Measurements from ENCODE around the gene FAM210A. TPM values are rescaled to one million over a fixed set of nuclear protein-coding genes. Genes with fewer than 3 reads are reported as not detected.
"Not testable (repeated sequence)": the region's sequence is repeated elsewhere in the genome, so short reads cannot be mapped to it uniquely, and the experiment has no call there.

Gene FAM210A, protein sequence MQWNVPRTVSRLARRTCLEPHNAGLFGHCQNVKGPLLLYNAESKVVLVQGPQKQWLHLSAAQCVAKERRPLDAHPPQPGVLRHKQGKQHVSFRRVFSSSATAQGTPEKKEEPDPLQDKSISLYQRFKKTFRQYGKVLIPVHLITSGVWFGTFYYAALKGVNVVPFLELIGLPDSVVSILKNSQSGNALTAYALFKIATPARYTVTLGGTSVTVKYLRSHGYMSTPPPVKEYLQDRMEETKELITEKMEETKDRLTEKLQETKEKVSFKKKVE
- total RNA-seq (10 to 100 TPM; 22.4 to 32.6 TPM), polyA plus RNA-seq (ENCODE audit: insufficient read length in 2 of 2) (10 to 100 TPM; 16.9 to 17.8 TPM)
- long read RNA-seq, donor 1, full-length matches to known transcripts: 3 of 3 reads
- long read RNA-seq, donor 1, partial matches to known transcripts: 0 of 3 reads
- long read RNA-seq, donor 1, other reads (novel, unspliced or antisense): 0 of 3 reads
- long read RNA-seq, donor 2, partial matches to known transcripts: 0 of 1 reads
- long read RNA-seq, donor 2, other reads (novel, unspliced or antisense): 0 of 1 reads
- long read RNA-seq, donor 3, full-length matches to known transcripts: 2 of 2 reads
- long read RNA-seq, donor 3, partial matches to known transcripts: 0 of 2 reads
- long read RNA-seq, donor 3, other reads (novel, unspliced or antisense): 0 of 2 reads
- long read RNA-seq, donor 4, full-length matches to known transcripts: 4 of 4 reads
- long read RNA-seq, donor 4, partial matches to known transcripts: 0 of 4 reads
- long read RNA-seq, donor 4, other reads (novel, unspliced or antisense): 0 of 4 reads

- Histone ChIP-seq H3K36me3 (ENCODE audit: control insufficient read depth, insufficient read depth, low read length) (peaks cover 2% of the 10 kb centered on the region), H3K4me1 (ENCODE audit: control insufficient read depth, insufficient read depth, low read length) (no peaks in the 10 kb centered on the region), H3K9me3 (ENCODE audit: control insufficient read depth, insufficient read depth, low read length) (no peaks in the 10 kb centered on the region), H3K27me3 (ENCODE audit: control insufficient read depth, insufficient read depth, low read length) (no peaks in the 10 kb centered on the region), H3K27ac (ENCODE audit: low read depth, low read length) (peak within 1 kb of the TSS; percentile 96), H3K4me3 (ENCODE audit: low read depth, low read length) (peak within 1 kb of the TSS; percentile 83)
- peak; percentile 89 to 99 (median 94) for DNase-seq (ENCODE audit: low read depth in 4 of 6, low spot score in 6 of 6)
- WGBS (ENCODE audit: insufficient coverage): under 1% methylated on average over 76 of the region's 76 CpGs
Measured at GRCh38 chr18:13726232-13726971, at the start of gene FAM210A, which contains the start of gene RNMT. Gene FAM210A (minus strand): TSS chr18:13726558. CDS start chr18:13682077, 44,481 bp downstream. Gene RNMT (plus strand): TSS chr18:13726673. CDS start chr18:13731518, 4,845 bp downstream.

DNA sequence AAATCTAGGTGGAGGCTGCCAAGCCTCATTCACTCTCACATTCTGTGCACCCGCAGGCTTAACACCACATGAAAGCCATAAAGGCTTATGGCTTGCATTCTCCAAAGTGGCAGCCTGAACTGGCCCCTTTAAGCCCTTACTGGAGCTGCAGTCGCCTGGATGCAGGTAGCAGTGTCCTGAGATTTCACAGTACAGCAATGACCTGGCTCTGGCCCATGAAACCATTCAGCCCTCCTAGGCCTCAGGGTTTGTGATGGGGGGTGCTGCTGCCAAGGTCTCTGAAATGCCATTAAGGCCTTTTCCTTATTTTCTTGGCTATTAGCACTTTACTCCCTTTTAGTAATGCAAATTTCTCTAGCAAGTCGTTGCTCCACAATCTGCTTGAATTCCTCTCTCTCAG lies 48.7 kb upstream of the FAM210A start:
- DNase-seq (ENCODE audit: low read depth in 4 of 6, low spot score in 6 of 6): no peak

DNA sequence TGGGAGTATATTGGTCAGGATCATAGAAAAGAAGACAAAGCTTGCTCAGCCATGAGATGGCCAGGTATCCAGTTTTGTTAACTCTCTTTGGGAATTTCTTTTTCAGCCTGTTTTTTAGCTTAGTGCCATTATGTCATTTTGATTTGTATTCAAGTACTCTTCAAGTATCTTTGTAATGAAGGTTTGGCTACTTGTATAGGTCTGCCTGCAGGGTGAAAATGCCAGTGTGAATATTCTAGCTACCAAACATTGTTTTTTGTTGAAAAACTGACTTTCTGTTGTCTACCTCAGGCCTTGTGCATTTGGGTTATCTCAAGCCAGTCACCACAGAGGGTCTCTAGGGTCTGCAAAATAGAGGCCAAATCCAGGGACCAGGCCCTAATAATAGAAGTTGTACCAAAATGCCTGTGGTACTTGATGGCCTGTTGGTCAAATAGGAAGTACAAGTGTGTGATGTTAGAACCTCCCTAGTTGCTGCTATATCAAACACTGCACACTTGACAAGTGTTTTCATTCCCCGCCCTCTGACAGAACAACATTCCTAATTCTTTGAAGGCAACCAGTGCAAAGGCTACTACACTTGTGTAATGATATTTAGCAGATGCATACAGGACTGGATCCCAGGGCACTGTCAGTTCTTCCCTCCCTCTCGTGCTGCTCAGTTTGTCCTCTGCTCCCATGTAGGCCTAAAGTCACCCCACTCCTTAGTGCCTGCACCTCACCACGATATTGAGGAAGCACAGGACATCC lies 36.5 kb upstream of the FAM210A start:
- H3K27me3 ChIP-seq (ENCODE audit: control insufficient read depth, insufficient read depth, low read length): no peaks in the 10 kb centered on the region
- no peaks in the 10 kb centered on the region for H3K9me3 ChIP-seq (ENCODE audit: control insufficient read depth, insufficient read depth, low read length)
- 95% methylated on average over 2 of the region's 3 CpGs for WGBS (ENCODE audit: insufficient coverage)
- no peaks in the 10 kb centered on the region for H3K4me1 ChIP-seq (ENCODE audit: control insufficient read depth, insufficient read depth, low read length)
- no peak overlapping the region for H3K4me3 ChIP-seq (ENCODE audit: low read depth, low read length)
- H3K27ac ChIP-seq (ENCODE audit: low read depth, low read length): no peak overlapping the region
- no peaks in the 10 kb centered on the region for H3K36me3 ChIP-seq (ENCODE audit: control insufficient read depth, insufficient read depth, low read length)
- DNase-seq (ENCODE audit: low read depth in 4 of 6, low spot score in 6 of 6): no peak

More for the DNA sequence above, 48.7 kb upstream of the FAM210A start:
- no peaks in the 10 kb centered on the region for H3K9me3 ChIP-seq (ENCODE audit: control insufficient read depth, insufficient read depth, low read length)
- 40% methylated on average over 2 of the region's 3 CpGs for WGBS (ENCODE audit: insufficient coverage)
- no peak overlapping the region for H3K4me3 ChIP-seq (ENCODE audit: low read depth, low read length)
- H3K4me1 ChIP-seq (ENCODE audit: control insufficient read depth, insufficient read depth, low read length): no peaks in the 10 kb centered on the region
- no peak overlapping the region for H3K27ac ChIP-seq (ENCODE audit: low read depth, low read length)
- no peaks in the 10 kb centered on the region for H3K27me3 ChIP-seq (ENCODE audit: control insufficient read depth, insufficient read depth, low read length)
- no peaks in the 10 kb centered on the region for H3K36me3 ChIP-seq (ENCODE audit: control insufficient read depth, insufficient read depth, low read length)

- Histone ChIP-seq H3K36me3 (ENCODE audit: control insufficient read depth, insufficient read depth, low read length) (peaks cover 5% of the 10 kb centered on the region), H3K27ac (ENCODE audit: low read depth, low read length) (no peak overlapping the region), H3K9me3 (ENCODE audit: control insufficient read depth, insufficient read depth, low read length) (no peaks in the 10 kb centered on the region), H3K4me3 (ENCODE audit: low read depth, low read length) (no peak overlapping the region), H3K27me3 (ENCODE audit: control insufficient read depth, insufficient read depth, low read length) (no peaks in the 10 kb centered on the region), H3K4me1 (ENCODE audit: control insufficient read depth, insufficient read depth, low read length) (no peaks in the 10 kb centered on the region)
- no peak for DNase-seq (ENCODE audit: low read depth in 4 of 6, low spot score in 6 of 6)
Measured at GRCh38 chr18:13760047-13760446, 33.7 kb upstream of the FAM210A start.

DNA sequence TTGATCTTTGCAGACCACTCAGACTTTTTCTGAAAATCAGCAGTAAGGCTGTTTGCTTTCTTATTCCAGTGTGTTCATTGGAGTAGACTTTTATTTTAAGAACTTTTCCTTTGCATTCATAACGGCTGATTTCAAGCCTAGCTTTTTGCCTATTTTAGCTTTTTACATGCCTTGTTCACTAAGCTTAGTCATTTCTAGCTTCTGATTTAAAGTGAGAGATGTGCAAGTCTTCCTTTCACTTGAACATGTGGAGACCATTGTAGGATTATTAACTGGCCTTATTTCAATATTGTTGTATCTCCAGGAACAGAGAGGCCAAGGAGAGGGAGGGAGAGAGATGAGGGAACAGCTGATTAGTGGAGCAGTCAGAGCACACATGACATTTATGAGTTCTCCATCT lies 32.3 kb upstream of the FAM210A start:
- no peak overlapping the region for H3K4me3 ChIP-seq (ENCODE audit: low read depth, low read length)
- WGBS (ENCODE audit: insufficient coverage): no CpG with 5 or more reads among the region's 1 CpG
- H3K4me1 ChIP-seq (ENCODE audit: control insufficient read depth, insufficient read depth, low read length): no peaks in the 10 kb centered on the region
- no peaks in the 10 kb centered on the region for H3K9me3 ChIP-seq (ENCODE audit: control insufficient read depth, insufficient read depth, low read length)
- no peak for DNase-seq (ENCODE audit: low read depth in 4 of 6, low spot score in 6 of 6)
- H3K36me3 ChIP-seq (ENCODE audit: control insufficient read depth, insufficient read depth, low read length): peaks cover 8% of the 10 kb centered on the region
- H3K27ac ChIP-seq (ENCODE audit: low read depth, low read length): no peak overlapping the region
- H3K27me3 ChIP-seq (ENCODE audit: control insufficient read depth, insufficient read depth, low read length): no peaks in the 10 kb centered on the region

GRCh38 chr18:13756671-13757070 lies 30.3 kb upstream of the FAM210A start:
- Histone ChIP-seq H3K9me3 (ENCODE audit: control insufficient read depth, insufficient read depth, low read length) (no peaks in the 10 kb centered on the region), H3K36me3 (ENCODE audit: control insufficient read depth, insufficient read depth, low read length) (peaks cover 15% of the 10 kb centered on the region), H3K4me3 (ENCODE audit: low read depth, low read length) (no peak overlapping the region), H3K27ac (ENCODE audit: low read depth, low read length) (no peak overlapping the region), H3K4me1 (ENCODE audit: control insufficient read depth, insufficient read depth, low read length) (no peaks in the 10 kb centered on the region), H3K27me3 (ENCODE audit: control insufficient read depth, insufficient read depth, low read length) (no peaks in the 10 kb centered on the region)
- DNase-seq (ENCODE audit: low read depth in 4 of 6, low spot score in 6 of 6): no peak

- H3K4me1 ChIP-seq (ENCODE audit: control insufficient read depth, insufficient read depth, low read length): no peaks in the 10 kb centered on the region
- H3K9me3 ChIP-seq (ENCODE audit: control insufficient read depth, insufficient read depth, low read length): no peaks in the 10 kb centered on the region
- DNase-seq (ENCODE audit: low read depth in 4 of 6, low spot score in 6 of 6): no peak
- WGBS (ENCODE audit: insufficient coverage): 100% methylated on average over 1 of the region's 2 CpGs
- peaks cover 15% of the 10 kb centered on the region for H3K36me3 ChIP-seq (ENCODE audit: control insufficient read depth, insufficient read depth, low read length)
- no peaks in the 10 kb centered on the region for H3K27me3 ChIP-seq (ENCODE audit: control insufficient read depth, insufficient read depth, low read length)
- H3K27ac ChIP-seq (ENCODE audit: low read depth, low read length): no peak overlapping the region
- no peak overlapping the region for H3K4me3 ChIP-seq (ENCODE audit: low read depth, low read length)
Measured at GRCh38 chr18:13756261-13756660, 29.9 kb upstream of the FAM210A start.

DNA sequence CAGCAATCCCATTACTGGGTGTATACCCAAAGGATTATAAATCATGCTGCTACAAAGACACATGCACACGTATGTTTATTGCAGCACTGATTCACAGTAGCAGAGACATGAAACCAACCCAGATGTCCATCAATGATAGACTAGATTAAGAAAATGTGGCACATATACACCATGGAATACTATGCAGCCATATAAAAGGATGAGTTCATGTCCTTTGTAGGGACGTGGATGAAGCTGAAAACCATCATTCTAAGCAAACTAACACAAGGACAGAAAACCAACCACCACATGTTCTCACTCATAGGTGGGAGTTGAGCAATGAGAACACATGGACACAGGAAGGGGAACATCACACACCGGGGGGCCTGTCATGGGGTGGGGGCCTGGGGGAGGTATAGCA lies 25.2 kb upstream of the FAM210A start:
- H3K27me3 ChIP-seq (ENCODE audit: control insufficient read depth, insufficient read depth, low read length); H3K4me1 ChIP-seq (ENCODE audit: control insufficient read depth, insufficient read depth, low read length); H3K4me3 ChIP-seq (ENCODE audit: low read depth, low read length); H3K9me3 ChIP-seq (ENCODE audit: control insufficient read depth, insufficient read depth, low read length); DNase-seq (ENCODE audit: low read depth in 4 of 6, low spot score in 6 of 6); H3K27ac ChIP-seq (ENCODE audit: low read depth, low read length): not testable (repeated sequence)
- peaks cover 39% of the 10 kb centered on the region for H3K36me3 ChIP-seq (ENCODE audit: control insufficient read depth, insufficient read depth, low read length)
- WGBS (ENCODE audit: insufficient coverage): 100% methylated on average over 1 of the region's 3 CpGs

DNA sequence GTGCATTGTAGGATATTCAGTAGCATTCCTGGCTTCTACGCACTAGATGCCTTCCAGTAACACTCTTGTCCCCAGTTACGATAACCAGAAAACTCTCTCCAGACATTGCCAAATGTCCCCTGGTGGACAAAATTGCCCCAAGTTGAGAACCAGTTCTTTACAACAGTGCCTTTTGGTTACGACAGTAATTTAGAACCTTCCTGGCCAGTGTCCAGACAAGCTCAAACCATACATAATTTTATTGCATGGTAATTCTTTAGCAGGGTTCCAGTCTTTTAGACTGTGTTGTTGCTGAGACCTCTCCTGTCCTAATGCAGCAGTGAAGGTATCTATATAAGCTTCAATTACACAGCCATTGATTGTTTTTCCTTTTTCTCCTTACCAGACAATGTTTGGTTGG lies 20.3 kb upstream of the FAM210A start:
- H3K36me3 ChIP-seq (ENCODE audit: control insufficient read depth, insufficient read depth, low read length): peaks cover 34% of the 10 kb centered on the region
- H3K9me3 ChIP-seq (ENCODE audit: control insufficient read depth, insufficient read depth, low read length): no peaks in the 10 kb centered on the region
- 94% methylated on average over 2 of the region's 3 CpGs for WGBS (ENCODE audit: insufficient coverage)
- no peak for DNase-seq (ENCODE audit: low read depth in 4 of 6, low spot score in 6 of 6)
- H3K27me3 ChIP-seq (ENCODE audit: control insufficient read depth, insufficient read depth, low read length): no peaks in the 10 kb centered on the region
- H3K4me1 ChIP-seq (ENCODE audit: control insufficient read depth, insufficient read depth, low read length): no peaks in the 10 kb centered on the region
- H3K27ac ChIP-seq (ENCODE audit: low read depth, low read length): no peak overlapping the region
- H3K4me3 ChIP-seq (ENCODE audit: low read depth, low read length): no peak overlapping the region

Data from spinal cord (tissue), 10 donors.